Vagina (tissue), 2 donors: ENCODE measurements around the gene IL10RA.

Source experiments
- CTCF ChIP-seq, 3 experiments: fragments of 450-650 bp in 2 of 3; fragments of 200-600 bp in 1 of 3; sonication (generic) in 1 of 3; IDR thresholded peaks; one replicate each; pipeline ENCODE4 v1.5.1; 2017 to 2019; ENCODE audit warnings: antibody characterized with exemption in 3 of 3, mild to moderate bottlenecking in 2 of 3, moderate library complexity in 2 of 3
- POLR2A ChIP-seq, 2 donors: fragments of 450-650 bp; IDR thresholded peaks; one replicate each; pipeline ENCODE4 v1.6.1; 2017; ENCODE audit warnings: antibody characterized with exemption in 2 of 2, mild to moderate bottlenecking in 2 of 2, moderate library complexity in 2 of 2
- POLR2AphosphoS5 ChIP-seq, 2 donors: sonication (generic); formaldehyde crosslinking; IDR thresholded peaks; one replicate each; pipeline ENCODE4 v1.9.0; 2017; ENCODE audit warnings: antibody characterized with exemption in 2 of 2, mild to moderate bottlenecking in 2 of 2, low read depth in 1 of 2; ENCODE audit not compliant: insufficient read depth in 1 of 2

- TF ChIP-seq POLR2A (IDR thresholded peaks at IDR 0.05) (no peak), CTCF (IDR thresholded peaks at IDR 0.05) (no peak), POLR2AphosphoS5 (IDR thresholded peaks at IDR 0.05; ENCODE audit: insufficient read depth in 1 of 2, low read depth in 1 of 2) (no peak)
These were observed 27.8 kb downstream of the IL10RA start for GRCh38 chr11:118014022-118014421.
